Progenitor cell of endocrine pancreas (in vitro differentiated cells): ENCODE measurements around the gene EFCAB14. TPM values are rescaled to one million over a fixed set of nuclear protein-coding genes. Genes with fewer than 3 reads are reported as not detected.
"Not testable (repeated sequence)": the region's sequence is repeated elsewhere in the genome, so short reads cannot be mapped to it uniquely, and the experiment has no call there.

ENCODE experiments used
- DNase-seq: peaks from one replicate; pipeline ENCODE4 v3.0.0; 2021; ENCODE audit warnings: low spot score; ENCODE audit not compliant: unreplicated experiment
- H3K27ac Mint-ChIP-seq: 2 replicates; pipeline ENCODE4 v1.8.0; 2021; ENCODE audit warnings: mild to moderate bottlenecking, moderate library complexity, mixed read lengths
- H3K27me3 Mint-ChIP-seq: 2 replicates; pipeline ENCODE4 v1.8.0; 2021; ENCODE audit warnings: mixed read lengths
- H3K36me3 Mint-ChIP-seq: 2 replicates; pipeline ENCODE4 v1.8.0; 2022; ENCODE audit warnings: mixed read lengths; ENCODE audit not compliant: insufficient read depth
- H3K4me1 Mint-ChIP-seq: 2 replicates; pipeline ENCODE4 v1.8.0; 2021; ENCODE audit warnings: low read depth, mixed read lengths
- H3K4me3 Mint-ChIP-seq: 2 replicates; pipeline ENCODE4 v1.8.0; 2021; ENCODE audit warnings: low read depth, mild to moderate bottlenecking, moderate library complexity, mixed read lengths
- H3K9me3 Mint-ChIP-seq: 2 replicates; pipeline ENCODE4 v1.8.0; 2021; ENCODE audit warnings: low read depth, mixed read lengths
- total RNA-seq: library from RNA; stranded (reverse); gene quantifications from 2 replicates; pipeline ENCODE4 v1.2.1, GENCODE V29; 2021
- TF ChIP-seq, protein P1 (sequence below): fragments of 200-600 bp; sonication (generic); IDR thresholded peaks from one replicate; pipeline ENCODE4 v1.5.0; 2021; ENCODE audit warnings: antibody characterized with exemption, mild to moderate bottlenecking; ENCODE audit not compliant: unreplicated experiment

EFCAB14 gene
- total RNA-seq, 1 donor from 2014 or later: 63.6 TPM

DNA sequence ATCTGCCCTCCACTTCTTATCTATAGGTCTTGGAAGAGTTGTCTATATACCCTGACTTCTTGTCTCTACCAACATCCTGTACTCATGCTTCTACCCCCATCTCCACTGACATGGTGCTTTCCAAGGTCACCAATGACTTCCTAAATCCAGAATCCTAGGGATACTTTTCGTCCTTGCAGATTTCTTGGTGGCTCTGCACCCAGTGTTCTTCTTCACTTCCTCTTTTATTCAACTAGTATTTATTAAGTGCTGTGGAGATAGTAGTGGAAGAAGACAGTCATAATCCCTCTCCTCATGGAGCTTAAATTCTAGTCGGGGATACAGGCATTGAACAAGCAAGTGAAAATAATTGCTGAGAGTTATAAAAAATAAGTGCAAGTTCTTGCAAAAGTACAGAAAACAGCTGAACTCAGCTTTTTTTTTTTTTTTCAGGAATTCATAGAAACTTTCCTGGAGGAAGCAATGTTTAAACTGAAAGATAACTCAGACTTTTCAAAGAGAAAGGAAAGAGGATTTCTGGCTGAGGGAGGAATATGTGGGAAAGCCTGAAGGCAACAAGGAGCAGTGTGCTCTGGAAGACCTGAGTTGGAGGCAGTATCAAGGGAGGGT is 41.7 kb upstream of the EFCAB14 start:
- no peaks in the 10 kb centered on the region for H3K27me3 Mint-ChIP-seq
- no peak overlapping the region for H3K27ac Mint-ChIP-seq
- peaks cover 39% of the 10 kb centered on the region for H3K4me1 Mint-ChIP-seq
- H3K4me3 Mint-ChIP-seq: no peak overlapping the region
- TF ChIP-seq, protein P1, sequence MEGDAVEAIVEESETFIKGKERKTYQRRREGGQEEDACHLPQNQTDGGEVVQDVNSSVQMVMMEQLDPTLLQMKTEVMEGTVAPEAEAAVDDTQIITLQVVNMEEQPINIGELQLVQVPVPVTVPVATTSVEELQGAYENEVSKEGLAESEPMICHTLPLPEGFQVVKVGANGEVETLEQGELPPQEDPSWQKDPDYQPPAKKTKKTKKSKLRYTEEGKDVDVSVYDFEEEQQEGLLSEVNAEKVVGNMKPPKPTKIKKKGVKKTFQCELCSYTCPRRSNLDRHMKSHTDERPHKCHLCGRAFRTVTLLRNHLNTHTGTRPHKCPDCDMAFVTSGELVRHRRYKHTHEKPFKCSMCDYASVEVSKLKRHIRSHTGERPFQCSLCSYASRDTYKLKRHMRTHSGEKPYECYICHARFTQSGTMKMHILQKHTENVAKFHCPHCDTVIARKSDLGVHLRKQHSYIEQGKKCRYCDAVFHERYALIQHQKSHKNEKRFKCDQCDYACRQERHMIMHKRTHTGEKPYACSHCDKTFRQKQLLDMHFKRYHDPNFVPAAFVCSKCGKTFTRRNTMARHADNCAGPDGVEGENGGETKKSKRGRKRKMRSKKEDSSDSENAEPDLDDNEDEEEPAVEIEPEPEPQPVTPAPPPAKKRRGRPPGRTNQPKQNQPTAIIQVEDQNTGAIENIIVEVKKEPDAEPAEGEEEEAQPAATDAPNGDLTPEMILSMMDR: no peak
- no peaks in the 10 kb centered on the region for H3K36me3 Mint-ChIP-seq
- DNase-seq: no peak
- peaks cover 3% of the 10 kb centered on the region for H3K9me3 Mint-ChIP-seq

DNA sequence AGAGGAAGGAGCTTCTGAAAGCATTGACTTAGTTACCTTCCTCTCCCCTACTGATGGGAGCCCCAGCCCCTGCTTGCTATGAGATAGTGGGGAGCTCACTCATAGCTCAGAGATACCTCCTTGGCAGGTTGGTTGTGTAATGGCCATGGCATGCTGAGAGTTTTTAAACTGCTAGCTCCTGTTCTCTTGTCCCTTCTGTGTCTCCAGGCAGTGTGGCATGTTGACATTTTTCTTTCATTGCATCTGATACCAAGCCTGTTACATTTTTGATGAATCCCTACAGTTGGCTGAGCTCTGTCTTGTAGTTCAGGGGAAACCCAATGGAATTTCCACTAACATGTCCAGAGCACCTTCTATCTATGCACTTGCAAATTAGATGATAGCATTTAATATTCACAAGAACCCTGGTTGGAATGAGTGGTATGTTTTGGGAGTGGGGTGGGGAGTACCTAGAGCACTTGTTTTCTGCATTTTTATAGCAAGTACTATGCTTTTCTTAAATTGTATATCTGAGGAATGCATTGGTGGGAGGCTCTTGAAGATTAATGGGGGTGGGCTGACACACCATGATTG is 39.1 kb upstream of the EFCAB14 start:
- DNase-seq: no peak
- H3K9me3 Mint-ChIP-seq: peaks cover 3% of the 10 kb centered on the region
- H3K4me3 Mint-ChIP-seq: peak overlapping the region; percentile 1
- no peaks in the 10 kb centered on the region for H3K36me3 Mint-ChIP-seq
- H3K4me1 Mint-ChIP-seq: peaks cover 54% of the 10 kb centered on the region
- TF ChIP-seq, protein P1: no peak
- peak overlapping the region; percentile 98 for H3K27ac Mint-ChIP-seq
- no peaks in the 10 kb centered on the region for H3K27me3 Mint-ChIP-seq

DNA sequence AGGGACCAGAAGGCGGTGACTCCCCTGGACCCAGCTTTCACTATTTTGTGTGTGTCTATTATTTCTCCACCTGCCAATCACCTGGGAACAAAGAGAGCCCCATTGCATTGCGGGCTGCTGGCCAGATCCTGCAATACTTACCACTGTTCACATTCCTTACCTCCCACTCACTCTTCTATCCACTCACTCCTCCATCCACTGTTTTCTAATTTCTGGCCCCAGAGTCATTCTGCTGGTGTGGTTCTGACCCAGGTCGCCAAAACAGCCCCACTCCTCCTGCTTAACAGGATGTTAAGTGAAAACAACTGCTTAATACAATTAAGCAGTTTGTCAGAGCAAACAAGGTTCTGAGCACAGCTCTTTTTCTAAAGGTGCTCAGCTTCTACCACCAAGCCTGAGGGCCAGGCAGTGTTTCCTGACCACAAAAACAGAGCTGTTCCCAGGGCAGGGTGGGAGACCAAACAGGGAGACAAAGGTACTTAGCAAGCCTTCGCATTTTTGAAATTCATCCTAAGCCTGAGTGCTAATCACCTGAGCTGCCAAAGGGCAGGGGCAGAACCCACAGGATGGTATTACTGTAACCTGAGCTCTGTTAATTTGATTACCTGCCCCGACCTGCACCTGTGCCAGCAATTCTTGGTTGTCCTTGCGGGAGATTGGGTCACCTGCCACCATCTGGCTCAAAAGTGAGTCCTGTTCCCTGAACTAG is 38.5 kb upstream of the EFCAB14 start:
- H3K4me3 Mint-ChIP-seq: peak overlapping the region; percentile 49
- peaks cover 54% of the 10 kb centered on the region for H3K4me1 Mint-ChIP-seq
- peak overlapping the region; percentile 98 for H3K27ac Mint-ChIP-seq
- H3K9me3 Mint-ChIP-seq: peaks cover 3% of the 10 kb centered on the region
- no peaks in the 10 kb centered on the region for H3K36me3 Mint-ChIP-seq
- H3K27me3 Mint-ChIP-seq: no peaks in the 10 kb centered on the region
- no peak for DNase-seq
- TF ChIP-seq, protein P1: no peak

DNA sequence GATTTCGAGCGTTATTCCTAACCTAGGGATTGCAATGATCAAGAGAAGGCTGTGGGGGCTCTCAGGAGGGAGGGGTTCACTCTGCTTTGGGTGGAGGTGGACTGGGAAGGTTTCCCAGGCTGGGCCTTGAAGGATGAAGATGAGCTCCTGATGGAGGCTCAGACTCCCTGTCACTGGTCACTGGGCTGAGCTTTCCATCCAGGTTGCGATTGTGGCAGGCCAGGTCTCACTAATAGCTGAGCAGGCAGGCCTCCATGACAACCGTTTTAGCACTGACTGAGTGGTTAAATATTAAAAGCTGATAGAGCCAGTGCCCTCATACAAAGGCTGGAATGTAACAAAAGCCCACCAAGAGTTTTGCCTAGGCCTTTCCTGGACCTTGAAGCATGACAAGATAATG is 36.2 kb upstream of the EFCAB14 start:
- Mint-ChIP-seq H3K27me3 (no peaks in the 10 kb centered on the region), H3K4me3 (peak overlapping the region; percentile 2), H3K4me1 (peaks cover 49% of the 10 kb centered on the region), H3K9me3 (no peaks in the 10 kb centered on the region), H3K27ac (peak overlapping the region; percentile 91), H3K36me3 (no peaks in the 10 kb centered on the region)
- DNase-seq: no peak
- TF ChIP-seq, protein P1: no peak

DNA sequence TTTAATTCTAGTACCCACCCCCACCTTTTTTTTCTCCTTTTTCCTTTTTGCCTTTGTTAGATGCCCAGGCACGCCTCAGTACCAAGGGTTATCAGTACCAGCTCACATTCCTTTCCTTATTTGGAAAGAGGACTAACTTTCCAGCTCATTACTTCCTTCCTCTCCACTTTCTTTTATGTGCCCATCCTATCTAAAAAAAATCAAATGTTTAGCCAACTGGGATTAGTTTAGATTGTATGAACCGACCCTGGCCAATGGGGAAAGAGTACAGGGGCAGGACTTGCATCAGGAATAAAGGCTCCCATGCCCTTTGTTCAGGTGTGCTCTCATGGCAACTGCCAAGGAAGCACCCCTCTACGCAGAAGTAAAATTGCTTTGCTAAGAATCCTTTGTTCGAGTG is 35.8 kb upstream of the EFCAB14 start:
- DNase-seq, H3K9me3 Mint-ChIP-seq, H3K27me3 Mint-ChIP-seq, H3K36me3 Mint-ChIP-seq: not testable (repeated sequence)
- Mint-ChIP-seq H3K4me1 (peaks cover 49% of the 10 kb centered on the region), H3K4me3 (peak overlapping the region; percentile 2), H3K27ac (peak overlapping the region; percentile 91)

DNA sequence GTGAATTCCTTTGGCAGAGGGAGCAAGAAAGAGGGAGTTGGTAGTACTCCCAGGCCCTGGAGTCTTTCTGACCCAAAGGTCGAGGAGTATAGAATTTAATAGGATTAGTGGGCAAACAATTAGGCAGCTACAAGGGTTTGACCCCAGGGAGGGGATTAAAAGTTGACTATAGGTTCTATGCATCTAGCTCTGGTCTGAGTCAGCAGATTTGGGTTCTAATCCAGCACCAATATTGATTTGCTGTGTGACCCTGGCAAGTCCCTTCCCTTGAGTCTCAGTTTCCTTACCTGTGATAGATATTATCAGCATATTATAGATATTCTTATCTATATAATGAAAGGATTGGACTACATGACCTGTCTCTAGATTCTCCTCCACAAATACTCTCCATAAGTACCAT is 35.1 kb upstream of the EFCAB14 start:
- TF ChIP-seq, protein P1: no peak
- Mint-ChIP-seq H3K27me3 (no peaks in the 10 kb centered on the region), H3K9me3 (no peaks in the 10 kb centered on the region), H3K36me3 (no peaks in the 10 kb centered on the region), H3K4me1 (peaks cover 47% of the 10 kb centered on the region), H3K4me3 (no peak overlapping the region), H3K27ac (peak overlapping the region; percentile 91)
- DNase-seq: no peak
